SK-N-SH treated with all-trans-retinoic acid at 6 μM for 48 hours (cell line): ENCODE results near the gene ARID3A.
"Not testable (repeated sequence)": the region's sequence is repeated elsewhere in the genome, so short reads cannot be mapped to it uniquely, and the experiment has no call there.

Experiments used
- ATAC-seq: fragments of 200-7000 bp; cut with Tn5 transposase; 3 replicates; pipeline ENCODE4 v1.9.1; 2020; ENCODE audit warnings: mild to moderate bottlenecking, moderate library complexity
- CREB5 ChIP-seq: fragments of 250-450 bp; sonication (Bioruptor Pico); IDR thresholded peaks from 2 replicates; pipeline ENCODE4 v1.5.1; 2020; ENCODE audit warnings: low read depth, mild to moderate bottlenecking, moderate library complexity
- CSRNP3 ChIP-seq: fragments of 250-450 bp; sonication (Bioruptor Pico); IDR thresholded peaks from 2 replicates; pipeline ENCODE4 v1.5.1; 2021; ENCODE audit warnings: mild to moderate bottlenecking, moderate library complexity
- ESRRG ChIP-seq: fragments of 250-450 bp; sonication (Bioruptor Pico); IDR thresholded peaks from 2 replicates; pipeline ENCODE4 v1.6.1; 2021; ENCODE audit warnings: mild to moderate bottlenecking
- ISL1 ChIP-seq: fragments of 250-450 bp; sonication (Bioruptor Pico); IDR thresholded peaks from 2 replicates; pipeline ENCODE4 v2.1.2; 2022; ENCODE audit warnings: mild to moderate bottlenecking, moderate library complexity
- OSR1 ChIP-seq: fragments of 250-450 bp; sonication (Bioruptor Pico); IDR thresholded peaks from 2 replicates; pipeline ENCODE4 v1.8.0; 2022; ENCODE audit warnings: moderate library complexity, mild to moderate bottlenecking, inconsistent platforms
- PATZ1 ChIP-seq: fragments of 250-450 bp; sonication (Bioruptor Pico); IDR thresholded peaks from 2 replicates; pipeline ENCODE4 v1.8.0; 2020; ENCODE audit warnings: mild to moderate bottlenecking, moderate library complexity, borderline replicate concordance
- POU6F1 ChIP-seq: fragments of 250-450 bp; sonication (Bioruptor Pico); IDR thresholded peaks from 2 replicates; pipeline ENCODE4 v1.8.0; 2021; ENCODE audit warnings: low read depth, mild to moderate bottlenecking, moderate library complexity, borderline replicate concordance
- TCF4 ChIP-seq: fragments of 250-450 bp; sonication (Bioruptor Pico); IDR thresholded peaks from 2 replicates; pipeline ENCODE4 v1.8.0; 2021; ENCODE audit warnings: mild to moderate bottlenecking, moderate library complexity, borderline replicate concordance
- TOX ChIP-seq: fragments of 250-450 bp; sonication (Bioruptor Pico); IDR thresholded peaks from 2 replicates; pipeline ENCODE4 v1.8.0; 2021; ENCODE audit warnings: mild to moderate bottlenecking, moderate library complexity, borderline replicate concordance
- ZFP3 ChIP-seq: fragments of 250-450 bp; sonication (Bioruptor Pico); IDR thresholded peaks from 2 replicates; pipeline ENCODE4 v1.5.0; 2020; ENCODE audit warnings: mild to moderate bottlenecking, moderate library complexity
- ZNF8 ChIP-seq: fragments of 450-650 bp; formaldehyde crosslinking; IDR thresholded peaks from 2 replicates; pipeline ENCODE4 v1.5.0; 2020; ENCODE audit warnings: mild to moderate bottlenecking, moderate library complexity

Gene ARID3A

GRCh38 chr19:1019980-1020867 lies 94.4 kb downstream of the ARID3A start:
- TF ChIP-seq TOX (CRISPR knock-in tag) (no peak), PATZ1 (CRISPR knock-in tag) (no peak), TCF4 (CRISPR knock-in tag) (no peak), ZNF8 (CRISPR knock-in tag) (no peak)
- TF ChIP-seq, all 23 proteins: peak for 0
- ATAC-seq, result no peak

- peak; percentile 90 for ATAC-seq
- TF ChIP-seq CSRNP3 (CRISPR knock-in tag) (no peak), CREB5 (CRISPR knock-in tag) (no peak), PATZ1 (CRISPR knock-in tag) (no peak), ESRRG (no peak), OSR1 (no peak), ISL1 (CRISPR knock-in tag) (no peak), POU6F1 (CRISPR knock-in tag) (no peak)
Observed at GRCh38 chr19:1020868-1021425, 95.1 kb downstream of the ARID3A start, which contains the start of gene TMEM259. TSS of gene TMEM259 (minus strand) at chr19:1021123. CDS start at chr19:1020996, 127 bp downstream.

- ATAC-seq, result not testable (repeated sequence)
Observed at GRCh38 chr19:1023883-1024188, 98.0 kb downstream of the ARID3A start.

- peak; percentile 94 for TF ChIP-seq ZFP3 (CRISPR knock-in tag)
Observed at GRCh38 chr19:1025080-1025479, 99.2 kb downstream of the ARID3A start.

More at GRCh38 chr19:1025080-1025479, 99.2 kb downstream of the ARID3A start:
- ATAC-seq, result not testable (repeated sequence)
